NCI-H146 treated with DMSO at 0.1 percent for 48 hours (cell line): ENCODE results near the gene SGF29.
"Not testable (repeated sequence)": the region's sequence is repeated elsewhere in the genome, so short reads cannot be mapped to it uniquely, and the experiment has no call there.

Experiments
- DNase-seq: peaks from one replicate; lab custom pipeline; 2025; ENCODE audit not compliant: unreplicated experiment; lab: John Stamatoyannopoulos, UW

The SGF29 gene

GRCh38 chr16:28532940-28533647 is 20.6 kb upstream of the SGF29 start:
- DNase-seq: no peak

GRCh38 chr16:28534542-28535373 is 19.0 kb upstream of the SGF29 start:
- DNase-seq: no peak

GRCh38 chr16:28537076-28537475 is 16.6 kb upstream of the SGF29 start:
- DNase-seq: no peak

- no peak for DNase-seq
Observed at GRCh38 chr16:28537964-28538732, 15.6 kb upstream of the SGF29 start.

- DNase-seq: no peak
Observed at GRCh38 chr16:28538733-28539596, 14.8 kb upstream of the SGF29 start, which contains the start of gene NUPR1. TSS of gene NUPR1 (minus strand) at chr16:28538974. CDS start at chr16:28538907, 67 bp downstream.

GRCh38 chr16:28540346-28540745 is 13.4 kb upstream of the SGF29 start:
- DNase-seq: no peak

GRCh38 chr16:28542646-28543045 is 11.1 kb upstream of the SGF29 start:
- no peak for DNase-seq

- no peak for DNase-seq
Observed at GRCh38 chr16:28543072-28543471, 10.6 kb upstream of the SGF29 start.

- no peak for DNase-seq
Observed at GRCh38 chr16:28544998-28545397, 8.7 kb upstream of the SGF29 start.

GRCh38 chr16:28545964-28546363 is 7.8 kb upstream of the SGF29 start:
- not testable (repeated sequence) for DNase-seq

- DNase-seq: no peak
Observed at GRCh38 chr16:28546626-28547025, 7.1 kb upstream of the SGF29 start.

- DNase-seq: no peak
Observed at GRCh38 chr16:28548306-28548802, 5.4 kb upstream of the SGF29 start.

GRCh38 chr16:28549301-28549899 is 4.3 kb upstream of the SGF29 start:
- peak; percentile 13 for DNase-seq

GRCh38 chr16:28554634-28555423 is 1.1 kb downstream of the SGF29 start:
- no peak for DNase-seq

GRCh38 chr16:28555561-28555960 is 1.8 kb downstream of the SGF29 start:
- DNase-seq: no peak

GRCh38 chr16:28556914-28557320 is 3.2 kb downstream of the SGF29 start:
- no peak for DNase-seq

- no peak for DNase-seq
Observed at GRCh38 chr16:28558456-28558855, 4.7 kb downstream of the SGF29 start.

- no peak for DNase-seq
Observed at GRCh38 chr16:28561557-28562187, 8.0 kb downstream of the SGF29 start.

- no peak for DNase-seq
Observed at GRCh38 chr16:28562199-28562598, 8.5 kb downstream of the SGF29 start.
